SK-N-MC (cell line): ENCODE results near the gene B4GALNT2.
"Not testable (repeated sequence)": the region's sequence is repeated elsewhere in the genome, so short reads cannot be mapped to it uniquely, and the experiment has no call there.

Experiments
- DNase-seq: peaks from one replicate; pipeline ENCODE4 v3.0.0-alpha.2; 2011; ENCODE audit warnings: low read depth, low spot score
- H3K27ac ChIP-seq: fragments of 200-600 bp; sonication (generic); 2 replicates; pipeline ENCODE4 v1.5.1; 2016; ENCODE audit warnings: mixed run types
- H3K36me3 ChIP-seq: fragments of 200-600 bp; sonication (generic); 2 replicates; pipeline ENCODE4 v1.6.1; 2017; ENCODE audit warnings: antibody characterized with exemption, low read length, mixed read lengths; ENCODE audit not compliant: insufficient read depth
- H3K4me3 ChIP-seq: fragments of 200-600 bp; sonication (generic); 2 replicates; pipeline ENCODE4 v1.5.1; 2016
- H3K9ac ChIP-seq: fragments of 200-600 bp; sonication (generic); 2 replicates; pipeline ENCODE4 v1.8.0; 2017; ENCODE audit warnings: mixed run types, mixed read lengths; ENCODE audit not compliant: insufficient read length
- H3K9me3 ChIP-seq: fragments of 200-600 bp; sonication (generic); 2 replicates; pipeline ENCODE4 v1.6.1; 2017; ENCODE audit warnings: low read depth, mild to moderate bottlenecking, antibody characterized with exemption, low read length, moderate library complexity, mixed read lengths
- EZH2 ChIP-seq: fragments of 200-600 bp; sonication (generic); IDR thresholded peaks from one replicate; pipeline ENCODE4 v1.6.1; 2017; ENCODE audit warnings: antibody characterized with exemption
- FOXP2 ChIP-seq: optimal IDR thresholded peaks from 2 replicates; pipeline ENCODE3; 2011; ENCODE audit warnings: mild to moderate bottlenecking, moderate library complexity; ENCODE audit not compliant: insufficient read depth; ENCODE audit errors: extremely low read length, control extremely low read depth
- POLR2AphosphoS5 ChIP-seq: IDR thresholded peaks from 2 replicates; pipeline ENCODE4 v1.6.1; 2012; ENCODE audit warnings: mild to moderate bottlenecking, low read depth, low read length, borderline replicate concordance

Gene B4GALNT2

DNA sequence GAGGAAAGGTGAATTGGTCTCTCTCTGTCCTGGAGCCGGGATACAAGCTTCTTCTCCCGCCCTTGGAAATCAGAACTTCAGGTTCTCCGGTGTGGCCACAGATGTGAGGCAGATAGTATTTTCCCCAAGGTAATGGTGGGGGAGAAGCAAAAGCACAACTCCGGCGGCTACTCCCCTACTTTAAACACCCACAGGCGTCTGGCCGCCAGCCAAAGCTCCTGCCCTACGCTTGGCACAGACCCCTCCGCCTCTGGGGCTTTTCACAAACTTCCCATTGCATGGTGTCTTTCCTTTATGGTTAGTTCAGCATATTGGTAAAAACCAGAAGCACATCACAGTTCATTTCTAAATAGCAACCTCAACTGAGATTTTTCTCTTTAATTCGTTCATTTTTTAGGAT is 39.4 kb upstream of the B4GALNT2 start:
- H3K27ac ChIP-seq = peak overlapping the region; percentile 80
- DNase-seq = peak; percentile 58
- H3K36me3 ChIP-seq = no peaks in the 10 kb centered on the region
- peak; percentile 31; the same call in 1 of the 2 replicates for TF ChIP-seq POLR2AphosphoS5
- no peak for TF ChIP-seq FOXP2
- TF ChIP-seq EZH2 = no peak
- 0 out of 2 replicates have a peak, but pooled peaks cover 2% of the 10 kb centered on the region for H3K9me3 ChIP-seq
- H3K4me3 ChIP-seq = peak overlapping the region; percentile 21
- H3K9ac ChIP-seq = no peak overlapping the region

DNA sequence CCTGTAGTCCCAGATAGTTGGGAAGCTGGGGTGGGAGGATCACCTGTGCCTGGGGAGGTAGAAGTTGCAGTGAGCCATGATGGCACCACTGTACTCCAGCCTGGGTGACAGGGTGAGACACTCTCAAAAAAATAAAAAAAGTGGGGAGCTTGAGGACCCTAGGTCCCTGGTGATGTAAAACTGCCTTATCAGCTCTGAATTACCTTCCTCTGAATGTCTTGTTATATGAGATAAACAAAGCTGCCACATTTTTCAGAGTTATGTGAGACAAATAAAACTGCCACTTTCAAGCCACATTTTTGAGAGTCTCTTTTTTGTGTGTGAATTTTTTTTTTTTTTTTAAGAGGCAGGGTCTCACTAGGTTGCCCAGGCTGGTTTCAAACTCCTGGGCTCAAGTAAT is 32.0 kb upstream of the B4GALNT2 start:
- Histone ChIP-seq H3K27ac (no peak overlapping the region), H3K36me3 (no peaks in the 10 kb centered on the region), H3K4me3 (no peak overlapping the region), H3K9ac (no peak overlapping the region), H3K9me3 (no peaks in the 10 kb centered on the region)
- no peak for DNase-seq
- no peak for TF ChIP-seq POLR2AphosphoS5

DNA sequence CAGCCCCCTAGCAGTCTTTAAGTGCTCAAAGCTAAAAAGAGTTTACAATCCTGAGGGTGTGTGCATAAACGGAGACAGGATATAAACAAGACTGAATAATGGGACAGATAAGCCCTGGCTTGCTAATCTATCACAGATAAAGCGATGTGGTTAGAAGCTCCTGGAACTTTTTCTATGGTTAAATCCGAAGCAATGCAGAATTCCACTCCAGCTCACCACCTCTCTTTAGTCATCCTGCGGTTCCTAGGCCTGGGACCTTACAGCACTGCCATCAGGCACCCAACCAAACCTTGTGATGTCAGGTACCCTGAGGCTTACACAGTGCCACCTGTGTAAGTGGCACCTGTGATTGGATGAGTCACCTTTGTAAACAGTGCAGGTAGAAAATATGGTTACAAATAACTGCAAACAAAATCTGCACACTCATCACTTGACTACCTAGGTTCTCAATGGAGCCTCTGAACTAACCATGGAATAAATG is 31.5 kb upstream of the B4GALNT2 start:
- no peaks in the 10 kb centered on the region for H3K9me3 ChIP-seq

DNA sequence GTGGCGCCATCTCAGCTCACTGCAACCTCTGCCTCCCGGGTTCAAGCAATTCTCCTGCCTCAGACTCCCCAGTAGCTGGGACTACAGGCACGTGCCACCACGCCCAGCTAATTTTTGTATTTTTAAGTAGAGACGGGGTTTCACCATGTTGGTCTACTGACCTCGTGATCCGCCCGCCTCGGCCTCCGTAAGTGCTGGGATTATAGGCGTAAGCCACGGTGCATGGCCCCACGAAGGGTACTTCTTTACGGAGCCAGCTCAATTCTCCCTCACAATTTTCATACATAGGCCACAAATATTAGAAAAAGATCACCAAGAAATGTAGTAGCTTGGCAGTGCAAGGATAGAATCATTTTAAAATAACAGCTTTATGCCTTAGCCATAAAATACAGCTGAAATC is 29.2 kb upstream of the B4GALNT2 start:
- not testable (repeated sequence) for H3K4me3 ChIP-seq, H3K9ac ChIP-seq, H3K36me3 ChIP-seq, H3K27ac ChIP-seq, H3K9me3 ChIP-seq, DNase-seq

More for the DNA sequence above, 31.5 kb upstream of the B4GALNT2 start:
- DNase-seq = no peak
- Histone ChIP-seq H3K27ac (no peak overlapping the region), H3K36me3 (no peaks in the 10 kb centered on the region), H3K9ac (no peak overlapping the region), H3K4me3 (no peak overlapping the region)
- TF ChIP-seq POLR2AphosphoS5 (no peak), FOXP2 (no peak), EZH2 (no peak)

DNA sequence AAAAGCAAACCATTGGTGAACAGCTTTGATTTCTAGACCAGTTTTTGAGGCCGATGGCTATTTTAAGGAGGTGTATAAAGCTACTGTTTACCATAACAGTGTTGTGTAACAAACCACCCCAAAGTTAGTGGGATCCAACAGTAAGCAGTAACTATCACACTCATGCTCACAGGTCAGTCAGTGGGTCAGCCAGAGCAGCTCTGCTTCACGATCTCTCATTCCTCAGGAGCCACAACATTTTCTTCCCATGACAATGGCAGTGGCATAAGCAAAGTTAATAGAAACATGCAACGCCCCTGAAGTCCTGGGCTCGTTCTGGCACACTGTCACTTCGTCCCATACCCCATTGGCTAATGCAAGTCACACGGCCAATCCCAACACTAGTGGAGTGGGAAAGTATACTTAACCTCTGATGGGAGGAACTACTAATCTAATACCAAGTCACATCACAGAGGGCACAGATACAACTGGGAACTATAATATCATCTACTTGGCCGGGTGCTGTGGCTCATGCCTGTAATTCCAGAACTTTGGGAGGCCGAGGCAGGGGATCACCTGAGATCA is 28.0 kb upstream of the B4GALNT2 start:
- no peaks in the 10 kb centered on the region for H3K36me3 ChIP-seq
- H3K27ac ChIP-seq = no peak overlapping the region
- no peak overlapping the region for H3K4me3 ChIP-seq
- TF ChIP-seq EZH2 (no peak), FOXP2 (no peak), POLR2AphosphoS5 (no peak)
- no peak overlapping the region for H3K9ac ChIP-seq
- no peaks in the 10 kb centered on the region for H3K9me3 ChIP-seq
- DNase-seq = no peak

DNA sequence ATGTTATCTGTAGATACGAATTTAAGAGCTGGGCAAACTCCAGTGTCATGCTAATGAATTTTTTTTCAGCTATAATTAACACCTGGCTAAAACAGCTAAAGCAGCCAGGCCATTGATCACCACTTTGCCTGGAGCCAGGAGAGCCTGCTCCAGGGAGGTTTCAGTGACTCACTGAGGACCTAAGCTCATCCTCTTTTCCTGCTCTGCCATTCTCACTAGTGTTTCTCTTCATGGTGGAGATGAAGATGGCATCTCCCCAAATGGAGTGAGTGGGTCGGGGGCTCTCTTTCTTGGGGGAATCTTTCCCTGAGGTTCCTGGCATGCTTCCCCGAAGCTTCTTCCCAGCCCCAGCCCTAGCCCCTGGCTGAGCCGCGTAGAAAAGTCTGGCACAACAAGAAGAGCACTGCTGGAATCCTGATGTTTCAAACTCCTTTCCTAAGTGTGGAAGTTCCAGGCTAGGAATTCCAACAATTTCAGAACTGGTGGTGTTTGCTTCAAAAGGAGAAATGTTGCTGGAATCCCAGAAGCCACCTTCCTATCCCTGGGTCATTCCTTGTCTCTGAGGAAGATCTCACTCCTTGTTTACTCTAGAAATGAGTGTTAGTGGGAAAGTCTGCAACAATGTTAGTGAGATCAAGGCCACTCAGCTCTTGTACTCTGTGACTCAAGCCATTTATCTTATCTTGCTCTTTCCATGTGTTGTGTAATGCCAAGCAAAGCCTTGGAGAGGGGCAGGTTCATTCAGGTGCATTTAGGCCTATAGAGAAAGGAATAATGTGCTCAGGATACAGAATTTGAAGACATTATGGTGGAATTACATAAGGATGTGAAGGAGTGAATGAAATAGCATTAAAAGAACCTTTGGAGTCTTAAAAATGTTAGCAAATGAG is 26.0 kb upstream of the B4GALNT2 start:
- no peak for DNase-seq

DNA sequence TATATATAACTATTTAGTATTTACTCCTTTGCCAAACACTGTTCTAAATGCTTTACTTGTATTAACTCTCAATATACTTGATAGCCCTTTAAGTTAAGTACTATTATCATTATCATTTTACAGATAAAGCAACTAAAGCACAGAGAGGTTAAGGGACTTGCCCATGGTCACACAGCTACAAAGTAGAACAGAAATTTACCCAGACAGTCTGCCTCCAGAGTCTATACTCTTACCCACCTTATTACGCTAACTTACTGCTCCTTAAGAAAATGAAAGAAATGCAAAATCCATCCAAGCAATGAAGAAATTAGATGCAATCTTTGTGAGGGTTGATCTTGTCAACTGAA is 25.4 kb upstream of the B4GALNT2 start:
- no peaks in the 10 kb centered on the region for H3K9me3 ChIP-seq
- no peaks in the 10 kb centered on the region for H3K36me3 ChIP-seq
- no peak for DNase-seq
- no peak overlapping the region for H3K27ac ChIP-seq
- H3K4me3 ChIP-seq = no peak overlapping the region
- no peak overlapping the region for H3K9ac ChIP-seq
- no peak for TF ChIP-seq FOXP2
- TF ChIP-seq EZH2 = no peak
- TF ChIP-seq POLR2AphosphoS5 = no peak

More for the DNA sequence above, 26.0 kb upstream of the B4GALNT2 start:
- TF ChIP-seq EZH2 (no peak), FOXP2 (no peak), POLR2AphosphoS5 (no peak)
- H3K36me3 ChIP-seq = no peaks in the 10 kb centered on the region
- H3K9me3 ChIP-seq = no peaks in the 10 kb centered on the region
- no peak overlapping the region for H3K9ac ChIP-seq
- 0 out of 2 replicates have a peak overlapping the region, but pooled peaks have one; percentile 45 for H3K27ac ChIP-seq
- no peak overlapping the region for H3K4me3 ChIP-seq

DNA sequence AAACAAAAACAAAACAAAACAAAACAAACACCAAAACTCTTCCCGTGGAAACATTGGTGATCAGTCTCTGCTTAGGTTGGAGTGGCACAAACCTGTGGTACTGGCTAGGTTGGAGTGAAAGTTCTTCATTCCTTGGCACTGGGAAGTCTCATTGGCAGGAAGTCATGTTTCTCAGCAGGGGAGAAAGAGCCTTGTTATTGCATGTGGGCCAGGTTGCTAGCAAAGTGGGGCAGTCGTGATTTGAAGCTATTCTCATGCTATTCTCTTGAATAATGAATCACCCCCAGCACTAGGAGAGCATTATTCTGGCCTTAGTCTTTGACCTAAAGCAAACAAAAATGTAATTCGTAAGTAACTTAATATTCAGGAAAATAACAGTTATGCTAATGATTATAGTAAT is 24.3 kb upstream of the B4GALNT2 start:
- no peak overlapping the region for H3K4me3 ChIP-seq
- no peaks in the 10 kb centered on the region for H3K9me3 ChIP-seq
- no peaks in the 10 kb centered on the region for H3K36me3 ChIP-seq
- TF ChIP-seq POLR2AphosphoS5 (no peak), EZH2 (no peak), FOXP2 (no peak)
- DNase-seq = no peak
- peak overlapping the region; percentile 0; the same call in 1 of the 2 replicates for H3K27ac ChIP-seq
- no peak overlapping the region for H3K9ac ChIP-seq

DNA sequence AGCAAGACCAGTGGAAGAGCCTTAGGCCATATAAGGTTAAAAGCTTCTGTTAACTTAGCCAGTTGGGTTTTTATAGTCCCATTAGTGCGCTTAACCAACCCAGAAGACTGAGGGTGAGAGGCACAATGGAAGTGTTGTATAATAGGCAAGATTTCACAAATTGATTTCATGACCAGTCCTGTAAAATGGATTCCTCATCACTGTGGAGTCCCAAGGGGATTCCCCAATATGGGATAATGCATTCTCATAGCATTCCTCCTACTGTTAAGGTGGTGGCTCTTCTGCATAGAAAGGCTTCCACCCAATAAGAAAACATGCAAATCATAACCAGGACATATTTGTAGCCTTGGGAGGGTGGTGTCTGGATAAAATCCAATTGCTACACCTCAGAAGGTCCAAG is 22.1 kb upstream of the B4GALNT2 start:
- DNase-seq = no peak
- Histone ChIP-seq H3K9me3 (no peaks in the 10 kb centered on the region), H3K36me3 (no peaks in the 10 kb centered on the region), H3K9ac (no peak overlapping the region), H3K27ac (no peak overlapping the region), H3K4me3 (no peak overlapping the region)
- TF ChIP-seq EZH2 (no peak), POLR2AphosphoS5 (no peak), FOXP2 (no peak)
